ENCODE measurements around the gene FLYWCH1.

GRCh38 chr16:2930236-2930635, 18.5 kb downstream of the FLYWCH1 start:
- no peak for TF ChIP-seq POLR2AphosphoS5 (IDR thresholded peaks at IDR 0.05; ENCODE audit: borderline replicate concordance, low read depth, low read length)
- no peak for TF ChIP-seq EZH2 (IDR thresholded peaks at IDR 0.05)
- TF ChIP-seq FOXP2 (optimal IDR thresholded peaks at IDR 0.05; ENCODE audit: control extremely low read depth, extremely low read length, insufficient read depth) = no peak
